GM21526 (cell line): Measurements from ENCODE around the gene ARVCF.
"Not testable (repeated sequence)": the region's sequence is repeated elsewhere in the genome, so short reads cannot be mapped to it uniquely, and the experiment has no call there.

ENCODE experiments used
- ATAC-seq: cut with Tn5 transposase; IDR thresholded peaks from one replicate; pipeline ENCODE4 v1.9.1; 2021; ENCODE audit warnings: moderate library complexity; ENCODE audit not compliant: unreplicated experiment, low FRiP score

Gene ARVCF

GRCh38 chr22:19942157-19943081 is 74.2 kb downstream of the ARVCF start:
- ATAC-seq = no peak

- no peak for ATAC-seq
These were observed 75.1 kb downstream of the ARVCF start, which contains the start of the genes COMT and TXNRD2 for GRCh38 chr22:19941365-19942082. COMT (plus strand) TSS chr22:19941772; CDS start chr22:19962527, 20,755 bp downstream. TXNRD2 (minus strand) TSS chr22:19941818; CDS start chr22:19941803, 15 bp downstream.

- no peak for ATAC-seq
These were observed 75.9 kb downstream of the ARVCF start for GRCh38 chr22:19940536-19941364.

- ATAC-seq = no peak
These were observed 78.8 kb downstream of the ARVCF start for GRCh38 chr22:19937616-19938473.

- ATAC-seq = no peak
These were observed 80.1 kb downstream of the ARVCF start for GRCh38 chr22:19936513-19936912.

- ATAC-seq = not testable (repeated sequence)
These were observed 81.4 kb downstream of the ARVCF start for GRCh38 chr22:19935123-19935718.

- ATAC-seq = no peak
These were observed 83.0 kb downstream of the ARVCF start for GRCh38 chr22:19933341-19934241.

GRCh38 chr22:19932367-19933206 is 84.0 kb downstream of the ARVCF start:
- no peak for ATAC-seq

- ATAC-seq = no peak
These were observed 85.1 kb downstream of the ARVCF start for GRCh38 chr22:19931514-19931913.

- ATAC-seq = no peak
These were observed 85.8 kb downstream of the ARVCF start for GRCh38 chr22:19930551-19931486.

GRCh38 chr22:19929586-19930550 is 86.8 kb downstream of the ARVCF start:
- ATAC-seq = no peak

GRCh38 chr22:19928207-19928606 is 88.4 kb downstream of the ARVCF start:
- ATAC-seq = no peak

- ATAC-seq = no peak
These were observed 88.9 kb downstream of the ARVCF start for GRCh38 chr22:19927696-19928095.

- ATAC-seq = not testable (repeated sequence)
These were observed 90.6 kb downstream of the ARVCF start for GRCh38 chr22:19926028-19926427.

GRCh38 chr22:19923914-19924513 is 92.6 kb downstream of the ARVCF start:
- ATAC-seq = no peak
